GM12891 (cell line): Measurements from ENCODE around the gene UBE2I.

ENCODE experiments used
- DNase-seq: peaks from one replicate; pipeline ENCODE4 v3.0.0; 2011; ENCODE audit warnings: low spot score; ENCODE audit not compliant: insufficient read length
- FAIRE-seq: peaks from 2 replicates; lab custom pipeline; 2011; peaks lifted over from hg19 to GRCh38; lab: Jason Lieb, UNC
- PAX5 ChIP-seq: IDR thresholded peaks from 2 replicates; pipeline ENCODE4 v1.6.1; 2011; ENCODE audit warnings: low read length, moderate library complexity, mild to moderate bottlenecking; ENCODE audit not compliant: insufficient read depth, severe bottlenecking
- POLR2A ChIP-seq: IDR thresholded peaks from 2 replicates; pipeline ENCODE4 v1.6.1; 2011; ENCODE audit warnings: low read depth, low read length, control low read depth
- POLR2AphosphoS5 ChIP-seq: IDR thresholded peaks from 2 replicates; pipeline ENCODE4 v1.6.1; 2011; ENCODE audit warnings: low read depth, low read length, control low read depth
- POU2F2 ChIP-seq: IDR thresholded peaks from 2 replicates; pipeline ENCODE4 v1.6.1; 2011; ENCODE audit warnings: low read depth, mild to moderate bottlenecking, control low read depth, low read length, moderate library complexity
- SPI1 ChIP-seq: IDR thresholded peaks from 2 replicates; pipeline ENCODE4 v1.6.1; 2011; ENCODE audit warnings: low read depth, low read length, control low read depth
- TAF1 ChIP-seq: IDR thresholded peaks from 2 replicates; pipeline ENCODE4 v1.6.1; 2011; ENCODE audit warnings: low read depth, low read length, control low read depth

Gene UBE2I

GRCh38 chr16:1349951-1350350 lies 40.5 kb downstream of the UBE2I start:
- FAIRE-seq (no peak), DNase-seq (no peak)
- TF ChIP-seq POLR2AphosphoS5 (no peak), TAF1 (no peak), PAX5 (no peak), POLR2A (no peak), POU2F2 (no peak), SPI1 (no peak)

DNA sequence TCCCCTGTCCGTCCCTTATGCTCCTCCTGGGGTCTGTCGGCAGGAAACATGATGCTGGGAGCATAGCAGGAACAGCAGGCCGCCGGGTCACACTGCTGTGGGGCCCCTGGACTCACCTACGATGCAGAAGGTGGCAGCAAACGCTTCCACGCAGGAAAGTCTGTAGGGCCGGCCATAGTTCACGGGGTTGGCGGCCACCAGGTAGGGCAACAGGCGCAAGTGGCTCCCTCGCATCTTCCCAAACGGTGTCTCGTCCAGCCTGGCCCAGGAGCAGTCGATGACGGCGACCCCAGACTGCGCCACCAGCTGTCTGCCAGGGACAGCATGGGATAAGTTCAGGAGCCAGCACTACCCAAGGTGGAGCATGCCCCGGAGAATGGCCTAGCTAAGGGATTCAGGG lies 41.3 kb downstream of the UBE2I start:
- FAIRE-seq: peak; percentile 13
- no peak for DNase-seq

DNA sequence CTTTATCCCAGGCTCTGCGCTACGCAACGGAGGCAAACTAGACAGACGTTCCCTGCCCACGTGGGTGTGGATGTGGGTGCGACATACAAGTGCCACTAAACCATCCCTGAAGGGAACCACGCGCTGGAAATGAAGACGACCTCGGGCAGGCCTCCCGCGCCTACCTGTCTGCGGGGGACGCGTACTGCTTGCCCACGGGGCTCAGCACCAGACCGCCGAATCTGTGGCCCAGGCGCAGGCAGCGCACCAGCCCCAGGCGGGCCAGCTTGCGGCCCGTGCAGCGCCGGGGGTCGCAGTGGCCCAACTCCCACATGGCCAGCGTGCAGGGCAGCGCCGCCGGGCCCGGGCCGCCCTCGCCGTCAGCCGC lies 41.8 kb downstream of the UBE2I start:
- DNase-seq: no peak
- FAIRE-seq: peak; percentile 69

More for the DNA sequence above, 41.3 kb downstream of the UBE2I start:
- no peak for TF ChIP-seq POLR2AphosphoS5
- no peak for TF ChIP-seq POLR2A
- no peak for TF ChIP-seq SPI1
- no peak for TF ChIP-seq PAX5
- no peak for TF ChIP-seq TAF1
- TF ChIP-seq POU2F2: no peak

GRCh38 chr16:1351582-1352362 lies 42.3 kb downstream of the UBE2I start, which contains the start of the genes GNPTG and TSR3:
TSS of gene GNPTG (plus strand) at chr16:1351931. CDS start at chr16:1351966, 35 bp downstream.
TSS of gene TSR3 (minus strand) at chr16:1351878. CDS start at chr16:1351804, 74 bp downstream.
- DNase-seq (peak; percentile 99), FAIRE-seq (peak; percentile 99)
- peak; percentile 3 for TF ChIP-seq PAX5
- peak; percentile 91 for TF ChIP-seq TAF1
- peak; percentile 68; the same call in 1 of the 2 replicates for TF ChIP-seq POLR2A
- TF ChIP-seq SPI1: peak; percentile 51
- TF ChIP-seq POU2F2: peak; percentile 87; the same call in 1 of the 2 replicates
- peak; percentile 63 for TF ChIP-seq POLR2AphosphoS5

More for the DNA sequence above, 41.8 kb downstream of the UBE2I start:
- TF ChIP-seq POLR2AphosphoS5: no peak
- no peak for TF ChIP-seq TAF1
- TF ChIP-seq POLR2A: no peak
- no peak for TF ChIP-seq PAX5

DNA sequence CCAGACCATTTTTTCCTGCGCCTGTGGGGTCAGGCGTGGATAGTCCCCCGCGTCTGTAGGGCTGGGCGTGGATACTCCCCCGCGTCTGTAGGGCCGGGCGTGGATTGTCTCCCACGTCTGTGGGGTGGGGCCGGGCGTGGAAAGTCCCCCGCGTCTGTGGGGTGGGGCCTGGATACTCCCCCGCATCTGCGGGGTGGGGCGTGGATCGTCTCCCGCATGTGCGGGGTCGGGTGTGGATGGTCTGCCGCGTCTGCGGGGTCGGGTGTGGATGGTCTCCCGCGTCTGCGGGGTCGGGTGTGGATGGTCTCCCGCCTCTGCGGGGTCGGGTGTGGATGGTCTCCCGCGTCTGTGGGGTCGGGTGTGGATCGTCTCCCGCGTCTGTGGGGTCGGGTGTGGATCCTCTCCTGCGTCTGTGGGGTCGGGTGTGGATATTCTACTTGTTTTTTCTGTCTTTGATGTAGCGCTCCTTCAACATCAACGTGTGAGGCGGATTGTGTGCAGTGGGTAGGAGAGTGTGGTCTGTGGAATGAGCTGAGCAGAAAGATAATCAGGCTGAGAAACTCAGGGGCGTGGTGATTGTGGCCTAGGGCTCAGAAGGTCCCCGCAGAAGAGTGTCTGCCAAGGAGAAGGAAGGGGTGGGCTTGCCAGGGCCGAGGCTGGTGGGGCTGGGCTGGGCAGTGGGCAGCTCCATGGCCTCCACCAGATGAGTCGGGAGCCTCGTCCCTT lies 45.5 kb downstream of the UBE2I start:
- FAIRE-seq: no peak

GRCh38 chr16:1355591-1355990 lies 46.2 kb downstream of the UBE2I start:
- FAIRE-seq (no peak), DNase-seq (no peak)
- TF ChIP-seq POLR2AphosphoS5 (no peak), SPI1 (no peak), POU2F2 (no peak), PAX5 (no peak), POLR2A (no peak), TAF1 (no peak)

More for the DNA sequence above, 45.5 kb downstream of the UBE2I start:
- no peak for TF ChIP-seq PAX5
- no peak for TF ChIP-seq POLR2AphosphoS5
- DNase-seq: no peak

GRCh38 chr16:1356061-1356900 lies 46.8 kb downstream of the UBE2I start:
- no peak for FAIRE-seq
- no peak for DNase-seq
- TF ChIP-seq SPI1 (no peak), POLR2A (no peak), POU2F2 (no peak), TAF1 (no peak)

- TF ChIP-seq PAX5 (no peak), POLR2AphosphoS5 (no peak), TAF1 (no peak), POLR2A (no peak), POU2F2 (no peak), SPI1 (no peak)
- DNase-seq: no peak
- FAIRE-seq: no peak
Observed at GRCh38 chr16:1357906-1358566, 48.6 kb downstream of the UBE2I start.

DNA sequence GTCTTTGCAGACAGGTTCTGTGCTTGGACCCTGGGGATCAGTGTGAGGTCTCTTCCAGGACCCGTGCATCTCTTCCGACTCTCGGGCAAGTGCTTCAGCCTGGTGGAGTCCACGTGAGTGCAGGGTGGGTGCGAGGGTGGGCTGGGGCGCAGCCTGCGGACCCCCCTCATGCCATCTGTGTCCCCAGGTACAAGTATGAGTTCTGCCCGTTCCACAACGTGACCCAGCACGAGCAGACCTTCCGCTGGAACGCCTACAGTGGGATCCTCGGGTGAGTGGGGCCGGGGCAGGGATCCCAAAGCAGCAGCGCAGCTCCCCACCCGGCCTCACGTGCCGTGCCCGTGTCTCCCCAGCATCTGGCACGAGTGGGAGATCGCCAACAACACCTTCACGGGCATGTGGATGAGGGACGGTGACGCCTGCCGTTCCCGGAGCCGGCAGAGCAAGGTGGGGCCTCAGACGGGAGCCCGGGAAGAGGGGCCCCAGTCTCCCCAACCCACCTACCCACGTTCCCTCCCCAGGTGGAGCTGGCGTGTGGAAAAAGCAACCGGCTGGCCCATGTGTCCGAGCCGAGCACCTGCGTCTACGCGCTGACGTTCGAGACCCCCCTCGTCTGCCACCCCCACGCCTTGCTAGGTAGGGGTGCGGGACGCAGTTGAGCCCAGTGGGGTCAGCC lies 52.4 kb downstream of the UBE2I start:
- FAIRE-seq (no peak), DNase-seq (no peak)
- TF ChIP-seq POLR2A (no peak), TAF1 (no peak), POU2F2 (no peak), SPI1 (no peak), POLR2AphosphoS5 (no peak), PAX5 (no peak)
